ENCODE results near the gene KCNQ1OT1.

- no peak for TF ChIP-seq CTCF (IDR thresholded peaks at IDR 0.05; ENCODE audit: low read depth, low read length)
- TF ChIP-seq EZH2phosphoT487 (IDR thresholded peaks at IDR 0.05; ENCODE audit: low read depth): no peak
Observed at GRCh38 chr11:2594267-2594666, 105.5 kb downstream of the KCNQ1OT1 start.

Measured in OCI-LY3 (cell line).